Ammon's horn (tissue), 1 donor: ENCODE measurements around the gene SLC25A22.
A peak's percentile ranks its signal among the peaks of the same experiment; 100 is the strongest.

ENCODE experiments used
- DNase-seq: peaks from one replicate; pipeline ENCODE4 v3.0.0-alpha.2; 2016; ENCODE audit warnings: low spot score

SLC25A22 gene

GRCh38 chr11:821512-822371 lies 23.7 kb upstream of the SLC25A22 start:
- peak; percentile 70 for DNase-seq

GRCh38 chr11:820655-821511 lies 22.8 kb upstream of the SLC25A22 start:
- peak; percentile 61 for DNase-seq

GRCh38 chr11:819943-820649 lies 22.0 kb upstream of the SLC25A22 start:
- peak; percentile 73 for DNase-seq

GRCh38 chr11:819129-819931 lies 21.2 kb upstream of the SLC25A22 start:
- DNase-seq: peak; percentile 96

- DNase-seq: no peak
These were observed 20.5 kb upstream of the SLC25A22 start, which contains the start of gene PNPLA2 for GRCh38 chr11:818396-819128. TSS of gene PNPLA2 (plus strand) at chr11:818914. CDS start at chr11:819719, 805 bp downstream.

GRCh38 chr11:816433-816779 lies 18.3 kb upstream of the SLC25A22 start:
- DNase-seq: no peak

GRCh38 chr11:815675-816432 lies 17.8 kb upstream of the SLC25A22 start:
- DNase-seq: no peak

- DNase-seq: no peak
These were observed 15.5 kb upstream of the SLC25A22 start for GRCh38 chr11:813456-814096.

- no peak for DNase-seq
These were observed 15.0 kb upstream of the SLC25A22 start for GRCh38 chr11:813072-813455.

GRCh38 chr11:812390-812789 lies 14.3 kb upstream of the SLC25A22 start:
- no peak for DNase-seq

- DNase-seq: no peak
These were observed 13.6 kb upstream of the SLC25A22 start for GRCh38 chr11:811446-812245.

GRCh38 chr11:810040-810567 lies 12.0 kb upstream of the SLC25A22 start:
- DNase-seq: no peak

- peak; percentile 97 for DNase-seq
These were observed 11.4 kb upstream of the SLC25A22 start, which contains the start of gene RPLP2 for GRCh38 chr11:809287-810039. TSS of gene RPLP2 (plus strand) at chr11:809967. CDS start at chr11:810235, 268 bp downstream.

- peak; percentile 45 for DNase-seq
These were observed 10.6 kb upstream of the SLC25A22 start for GRCh38 chr11:808427-809286.

- DNase-seq: no peak
These were observed 6.5 kb upstream of the SLC25A22 start for GRCh38 chr11:804599-804964.

- DNase-seq: no peak
These were observed 5.9 kb upstream of the SLC25A22 start for GRCh38 chr11:803770-804598.
